Measurements from ENCODE around the gene CGB1.

CGB1 gene

GRCh38 chr19:49009828-49010227 is 26.9 kb downstream of the CGB1 start:
- Histone ChIP-seq H3K27ac (ENCODE audit: extremely low read depth, low read depth, low read length) (no peak overlapping the region), H3K36me3 (ENCODE audit: control insufficient read depth in 2 of 2, insufficient read depth in 1 of 2, low read length in 2 of 2) (peaks cover 39 to 79% of the 10 kb centered on the region in 2 experiments), H3K9me3 (ENCODE audit: control insufficient read depth, insufficient read depth, low read depth, low read length) (no peaks in the 10 kb centered on the region), H3K4me1 (ENCODE audit: control insufficient read depth, insufficient read depth, low read length) (no peaks in the 10 kb centered on the region), H3K4me3 (ENCODE audit: low read depth, low read length) (no peak overlapping the region)
- ChIA-PET CTCF (interaction anchor here (1.0 to 9.4 kb wide), 3 partner anchors 11 to 64 kb away, joined by 5 to 133 read pairs (median 6); partner anchors contain the start of genes GYS1 and RUVBL2), POLR2A (interaction anchor here (0.5 to 2.5 kb wide), 4 partner anchors 10 to 1316 kb away, joined by 3 to 7 read pairs (median 5); partner anchors contain the start of gene RUVBL2)
- no peak for TF ChIP-seq SALL2 (tag by site-specific recombination; IDR thresholded peaks at IDR 0.05; ENCODE audit: borderline replicate concordance)
- TF ChIP-seq ZNF138 (tag by site-specific recombination; IDR thresholded peaks at IDR 0.05; ENCODE audit: borderline replicate concordance) = no peak
- TF ChIP-seq ZNF561 (tag by site-specific recombination; IDR thresholded peaks at IDR 0.05; ENCODE audit: borderline replicate concordance) = no peak
- no peak for TF ChIP-seq ZNF645 (tag by site-specific recombination; IDR thresholded peaks at IDR 0.05)
- no peak for TF ChIP-seq ZNF311 (tag by site-specific recombination; IDR thresholded peaks at IDR 0.05; ENCODE audit: borderline replicate concordance)

- peaks cover 57 to 83% of the 10 kb centered on the region in 2 experiments for H3K36me3 ChIP-seq (ENCODE audit: control insufficient read depth in 2 of 2, insufficient read depth in 1 of 2, low read length in 2 of 2)
- POLR2A ChIA-PET = interaction anchor here (1.2 kb wide), 1 partner anchor 13 kb away, joined by 6 read pairs; the partner anchor contains the start of genes GYS1 and RUVBL2
- H3K27ac ChIP-seq (ENCODE audit: extremely low read depth, low read depth, low read length) = no peak overlapping the region
- no peaks in the 10 kb centered on the region for H3K4me1 ChIP-seq (ENCODE audit: control insufficient read depth, insufficient read depth, low read length)
- no peak for TF ChIP-seq ZNF596 (tag by site-specific recombination; IDR thresholded peaks at IDR 0.05)
- TF ChIP-seq ZFP41 (tag by site-specific recombination; IDR thresholded peaks at IDR 0.05; ENCODE audit: borderline replicate concordance) = no peak
- TF ChIP-seq ZNF341 (tag by site-specific recombination; IDR thresholded peaks at IDR 0.05; ENCODE audit: low read depth) = no peak
- TF ChIP-seq ZNF777 (tag by site-specific recombination; IDR thresholded peaks at IDR 0.05; ENCODE audit: borderline replicate concordance) = no peak
- H3K9me3 ChIP-seq (ENCODE audit: control insufficient read depth, insufficient read depth, low read depth, low read length) = no peaks in the 10 kb centered on the region
- H3K4me3 ChIP-seq (ENCODE audit: low read depth, low read length) = no peak overlapping the region
- CTCF ChIA-PET = interaction anchor here (2.4 to 9.4 kb wide), 2 partner anchors 8 to 13 kb away, joined by 15 to 133 read pairs; partner anchors contain the start of genes GYS1 and RUVBL2
These were observed 29.8 kb downstream of the CGB1 start for GRCh38 chr19:49006905-49007304.

- Histone ChIP-seq H3K9me3 (ENCODE audit: control insufficient read depth, insufficient read depth, low read depth, low read length) (no peaks in the 10 kb centered on the region), H3K27ac (ENCODE audit: extremely low read depth, low read depth, low read length) (no peak overlapping the region), H3K4me3 (ENCODE audit: low read depth, low read length) (no peak overlapping the region), H3K36me3 (ENCODE audit: control insufficient read depth in 2 of 2, insufficient read depth in 1 of 2, low read length in 2 of 2) (peaks cover 64 to 70% of the 10 kb centered on the region in 2 experiments), H3K4me1 (ENCODE audit: control insufficient read depth, insufficient read depth, low read length) (no peaks in the 10 kb centered on the region)
- CTCF ChIA-PET = interaction anchor here (0.6 to 3.2 kb wide), 5 partner anchors 12 to 101 kb away, joined by 3 to 23 read pairs (median 4); partner anchors contain the start of genes GYS1 and RUVBL2
- POLR2A ChIA-PET = interaction anchor here (0.7 kb wide), 2 partner anchors 105 to 140 kb away, joined by 3 to 4 read pairs; no protein-coding TSS in a partner anchor
- TF ChIP-seq ZNF623 (tag by site-specific recombination; IDR thresholded peaks at IDR 0.05) (no peak), HOXA7 (CRISPR knock-in tag; IDR thresholded peaks at IDR 0.05; ENCODE audit: borderline replicate concordance) (no peak), SCRT2 (tag by site-specific recombination; IDR thresholded peaks at IDR 0.05) (no peak), ZXDB (tag by site-specific recombination; IDR thresholded peaks at IDR 0.05) (no peak), ZNF341 (tag by site-specific recombination; IDR thresholded peaks at IDR 0.05; ENCODE audit: low read depth) (0 out of 2 replicates have a peak, but pooled peaks have one; percentile 33), ZBTB26 (tag by site-specific recombination; optimal IDR thresholded peaks at IDR 0.05) (no peak), ZNF560 (tag by site-specific recombination; IDR thresholded peaks at IDR 0.05; ENCODE audit: borderline replicate concordance) (no peak), ZNF792 (tag by site-specific recombination; IDR thresholded peaks at IDR 0.05) (no peak), YY2 (tag by site-specific recombination; IDR thresholded peaks at IDR 0.05) (no peak), GLI4 (tag by site-specific recombination; IDR thresholded peaks at IDR 0.05) (no peak), ZFHX2 (tag by site-specific recombination; conservative IDR thresholded peaks at IDR 0.05) (peak; percentile 44), GLIS2 (tag by site-specific recombination; IDR thresholded peaks at IDR 0.05) (no peak), KLF17 (tag by site-specific recombination; IDR thresholded peaks at IDR 0.05) (no peak), EGR2 (tag by site-specific recombination; IDR thresholded peaks at IDR 0.05; ENCODE audit: low read depth) (peak; percentile 39; the same call in 1 of the 2 replicates), ZBTB44 (tag by site-specific recombination; IDR thresholded peaks at IDR 0.05) (no peak), ZNF214 (tag by site-specific recombination; IDR thresholded peaks at IDR 0.05; ENCODE audit: borderline replicate concordance) (no peak)
These were observed 31.6 kb downstream of the CGB1 start for GRCh38 chr19:49004964-49005614.
